Testis (tissue), 5 donors: ENCODE data around the gene ZPR1. TPM values are rescaled to one million over a fixed set of nuclear protein-coding genes. Genes with fewer than 3 reads are reported as not detected.
A peak's percentile ranks its signal among the peaks of the same experiment; 100 is the strongest.
"Not testable (repeated sequence)": the region's sequence is repeated elsewhere in the genome, so short reads cannot be mapped to it uniquely, and the experiment has no call there.

Source experiments
- DNase-seq: peaks from one replicate; pipeline ENCODE4 v3.0.0-alpha.2; 2019
- H3K27ac ChIP-seq, 2 donors: fragments of 200-600 bp; sonication (generic); one replicate each; pipeline ENCODE4 v1.5.1; 2019
- H3K27me3 ChIP-seq: fragments of 200-600 bp; sonication (generic); one replicate; pipeline ENCODE4 v1.5.1; 2019
- H3K36me3 ChIP-seq: fragments of 200-600 bp; sonication (generic); one replicate; pipeline ENCODE4 v1.5.1; 2017; ENCODE audit warnings: low read depth; ENCODE audit errors: missing control alignments
- H3K4me1 ChIP-seq: fragments of 200-600 bp; sonication (generic); one replicate; pipeline ENCODE4 v1.5.1; 2019
- H3K4me3 ChIP-seq, 2 donors: fragments of 200-600 bp; sonication (generic); one replicate each; pipeline ENCODE4 v1.5.1; 2017 to 2019
- H3K9me3 ChIP-seq: fragments of 200-600 bp; sonication (generic); one replicate; pipeline ENCODE4 v1.5.1; 2017
- POLR2A ChIP-seq: fragments of 450-650 bp; IDR thresholded peaks from one replicate; pipeline ENCODE4 v1.6.1; 2017; ENCODE audit warnings: antibody characterized with exemption, mild to moderate bottlenecking, moderate library complexity
- WGBS, 2 donors: methylation state at CpG; one replicate each; pipeline ENCODE4 v1.1.5; 2018; 5-methylcytosine and 5-hydroxymethylcytosine counted together
- intact Hi-C: fragments of 100-400 bp; cut with DNase I; formaldehyde crosslinking; loops from one replicate; pipeline ENCODE4 v1.15.1; 2023; ENCODE audit warnings: low total_unique reads
- long read RNA-seq, 2 donors: transcript quantifications; one replicate each; lab custom pipeline, GENCODE V29; 2026
- polyA plus RNA-seq: library from polyadenylated mRNA; stranded (reverse); fragments of 350-450 nt; fragmentation: Illumina TruSeq; extraction: RNeasy Lipid Tissue Mini Kit (QIAGEN cat#74804); gene quantifications from one replicate; pipeline ENCODE4 v1.2.3, GENCODE V29; 2014; ENCODE audit warnings: low read depth, low replicate concordance; ENCODE audit not compliant: insufficient read depth
- total RNA-seq, 2 donors: library from RNA; depleted of rRNA; stranded (reverse); fragments of >200 nt; gene quantifications; one replicate each; pipeline ENCODE4 v1.2.3, GENCODE V29; 2016
- TF ChIP-seq, protein P1 (sequence below), 3 experiments: fragments of 450-650 bp in 2 of 3; fragments of 200-600 bp in 1 of 3; sonication (generic) in 1 of 3; IDR thresholded peaks; one replicate each; pipeline ENCODE4 v1.5.1; 2016 to 2019; ENCODE audit warnings: antibody characterized with exemption in 3 of 3, mild to moderate bottlenecking in 2 of 3, moderate library complexity in 1 of 3

ZPR1 gene, protein sequence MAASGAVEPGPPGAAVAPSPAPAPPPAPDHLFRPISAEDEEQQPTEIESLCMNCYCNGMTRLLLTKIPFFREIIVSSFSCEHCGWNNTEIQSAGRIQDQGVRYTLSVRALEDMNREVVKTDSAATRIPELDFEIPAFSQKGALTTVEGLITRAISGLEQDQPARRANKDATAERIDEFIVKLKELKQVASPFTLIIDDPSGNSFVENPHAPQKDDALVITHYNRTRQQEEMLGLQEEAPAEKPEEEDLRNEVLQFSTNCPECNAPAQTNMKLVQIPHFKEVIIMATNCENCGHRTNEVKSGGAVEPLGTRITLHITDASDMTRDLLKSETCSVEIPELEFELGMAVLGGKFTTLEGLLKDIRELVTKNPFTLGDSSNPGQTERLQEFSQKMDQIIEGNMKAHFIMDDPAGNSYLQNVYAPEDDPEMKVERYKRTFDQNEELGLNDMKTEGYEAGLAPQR
- total RNA-seq (10 to 100 TPM; 44.4 to 68.0 TPM), polyA plus RNA-seq (138 TPM)
- long read RNA-seq, donor 1, full-length matches to known transcripts = 14 of 14 reads
- long read RNA-seq, donor 1, partial matches to known transcripts = 0 of 14 reads
- long read RNA-seq, donor 1, other reads (novel, unspliced or antisense) = 0 of 14 reads
- long read RNA-seq, donor 2, full-length matches to known transcripts = 3 of 3 reads
- long read RNA-seq, donor 2, partial matches to known transcripts = 0 of 3 reads
- long read RNA-seq, donor 2, other reads (novel, unspliced or antisense) = 0 of 3 reads

DNA sequence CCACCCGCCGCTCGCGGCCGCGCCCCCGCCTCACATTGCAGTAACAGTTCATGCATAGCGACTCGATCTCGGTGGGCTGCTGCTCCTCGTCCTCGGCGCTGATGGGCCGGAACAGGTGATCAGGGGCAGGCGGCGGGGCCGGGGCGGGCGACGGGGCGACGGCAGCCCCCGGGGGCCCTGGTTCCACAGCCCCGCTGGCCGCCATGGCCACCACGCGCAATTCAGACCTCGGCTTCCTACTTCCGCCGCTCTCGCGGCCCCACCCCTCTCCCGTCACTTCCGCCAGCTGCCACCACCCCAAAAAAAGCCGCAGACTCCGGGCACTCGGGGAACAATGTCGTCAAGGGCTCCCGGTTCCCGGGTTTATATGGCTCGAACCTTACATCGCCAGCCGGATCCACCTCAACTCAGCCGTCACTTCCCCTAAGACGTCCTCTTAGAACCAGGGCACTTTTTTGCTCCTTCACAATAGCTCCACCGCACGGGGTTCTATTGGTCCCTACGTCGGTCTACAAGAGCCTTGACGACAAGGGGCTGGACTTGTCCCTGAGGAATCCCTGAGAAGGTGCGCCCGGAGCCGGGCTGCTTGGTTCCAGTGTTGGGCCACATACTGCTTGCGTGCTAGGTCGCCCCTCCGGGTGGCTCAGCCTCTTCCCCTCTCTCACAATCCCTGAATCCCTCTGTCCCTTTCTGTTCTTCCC lies at the start of gene ZPR1:
TSS of gene ZPR1 (minus strand) at position 238 of the 701 bp plus-strand sequence. CDS start at position 205, 33 bp downstream.
- Histone ChIP-seq H3K27me3 (no peaks in the 10 kb centered on the region), H3K4me3 (peak within 1 kb of the TSS; percentile 98 to 99), H3K9me3 (no peaks in the 10 kb centered on the region), H3K4me1 (peaks cover 11% of the 10 kb centered on the region), H3K27ac (peak within 1 kb of the TSS; percentile 61 to 84), H3K36me3 (no peaks in the 10 kb centered on the region)
- WGBS, 2 donors = 2 to 3% methylated on average over 17 to 54 of the region's 56 CpGs
- intact Hi-C loops = no loop called here
- DNase-seq = peak; percentile 89
- TF ChIP-seq, protein P1, sequence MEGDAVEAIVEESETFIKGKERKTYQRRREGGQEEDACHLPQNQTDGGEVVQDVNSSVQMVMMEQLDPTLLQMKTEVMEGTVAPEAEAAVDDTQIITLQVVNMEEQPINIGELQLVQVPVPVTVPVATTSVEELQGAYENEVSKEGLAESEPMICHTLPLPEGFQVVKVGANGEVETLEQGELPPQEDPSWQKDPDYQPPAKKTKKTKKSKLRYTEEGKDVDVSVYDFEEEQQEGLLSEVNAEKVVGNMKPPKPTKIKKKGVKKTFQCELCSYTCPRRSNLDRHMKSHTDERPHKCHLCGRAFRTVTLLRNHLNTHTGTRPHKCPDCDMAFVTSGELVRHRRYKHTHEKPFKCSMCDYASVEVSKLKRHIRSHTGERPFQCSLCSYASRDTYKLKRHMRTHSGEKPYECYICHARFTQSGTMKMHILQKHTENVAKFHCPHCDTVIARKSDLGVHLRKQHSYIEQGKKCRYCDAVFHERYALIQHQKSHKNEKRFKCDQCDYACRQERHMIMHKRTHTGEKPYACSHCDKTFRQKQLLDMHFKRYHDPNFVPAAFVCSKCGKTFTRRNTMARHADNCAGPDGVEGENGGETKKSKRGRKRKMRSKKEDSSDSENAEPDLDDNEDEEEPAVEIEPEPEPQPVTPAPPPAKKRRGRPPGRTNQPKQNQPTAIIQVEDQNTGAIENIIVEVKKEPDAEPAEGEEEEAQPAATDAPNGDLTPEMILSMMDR (IDR thresholded peaks at IDR 0.05) = peak in 2 of 3 experiments; percentile 7 to 27
- TF ChIP-seq POLR2A = no peak

DNA sequence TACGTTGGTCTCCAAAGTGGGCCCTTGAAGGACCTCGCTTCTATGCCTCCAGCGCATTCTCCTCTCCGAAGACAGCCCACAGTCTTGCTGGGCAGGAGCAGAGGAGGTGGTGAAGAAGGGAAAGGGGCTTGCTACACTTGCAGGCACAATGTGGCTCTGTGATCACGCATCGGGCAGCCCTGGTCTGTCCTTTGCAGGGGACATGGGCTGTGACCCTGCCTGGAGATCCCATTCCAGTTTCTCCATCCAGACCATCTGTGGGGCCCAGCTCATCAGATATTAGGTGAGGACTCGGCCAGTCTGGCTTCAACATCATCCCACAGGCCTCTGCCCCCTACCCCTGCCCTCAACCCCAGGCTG lies 48.8 kb upstream of the ZPR1 start:
- Histone ChIP-seq H3K27ac (peak overlapping the region; percentile 50 to 69), H3K36me3 (no peaks in the 10 kb centered on the region), H3K4me3 (peak overlapping the region; percentile 12 to 57), H3K27me3 (no peaks in the 10 kb centered on the region), H3K9me3 (no peaks in the 10 kb centered on the region), H3K4me1 (peaks cover 41% of the 10 kb centered on the region)
- 59 to 69% methylated on average over 7 of the region's 7 CpGs for WGBS, 2 donors
- intact Hi-C loops = no loop called here
- TF ChIP-seq, protein P1 (IDR thresholded peaks at IDR 0.05) = no peak
- TF ChIP-seq POLR2A = no peak
- DNase-seq = no peak

DNA sequence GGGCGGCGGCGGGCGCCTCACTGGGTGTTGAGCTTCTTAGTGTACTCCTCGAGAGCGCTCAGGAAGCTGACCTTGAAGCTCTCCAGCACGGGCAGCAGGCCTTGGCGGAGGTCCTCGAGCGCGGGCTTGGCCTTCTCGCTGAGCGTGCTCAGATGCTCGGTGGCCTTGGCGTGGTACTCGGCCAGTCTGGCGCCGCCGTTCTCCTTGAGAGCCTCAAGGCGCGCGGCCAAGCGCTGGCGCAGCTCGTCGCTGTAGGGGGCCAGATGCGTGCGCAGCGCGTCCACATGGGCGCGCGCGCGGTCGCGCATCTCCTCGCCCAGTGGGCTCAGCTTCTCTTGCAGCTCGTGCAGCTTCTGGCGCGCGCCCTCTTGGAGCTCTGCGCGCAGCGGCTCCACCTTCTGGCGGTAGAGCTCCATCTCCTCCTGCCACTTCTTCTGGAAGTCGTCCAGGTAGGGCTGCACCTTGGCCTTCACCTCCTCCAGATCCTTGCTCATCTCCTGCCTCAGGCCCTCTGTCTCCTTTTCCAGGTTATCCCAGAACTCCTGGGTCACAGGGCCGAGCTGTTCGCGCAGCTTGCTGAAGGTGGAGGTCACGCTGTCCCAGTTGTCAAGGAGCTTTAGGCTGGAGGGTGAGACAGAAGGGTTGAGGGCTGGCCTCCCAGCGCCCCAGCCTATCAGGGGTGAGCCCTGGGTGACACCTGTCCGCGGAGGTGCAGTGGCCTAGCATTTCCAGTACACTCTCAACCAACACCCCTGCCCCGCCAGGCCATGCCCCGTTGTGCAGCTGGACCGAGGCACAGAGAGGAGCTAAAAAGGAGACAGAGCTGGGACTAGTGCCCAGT lies 48.2 kb upstream of the ZPR1 start:
- peak overlapping the region; percentile 33 to 57 for H3K4me3 ChIP-seq
- WGBS, 2 donors = 6 to 20% methylated on average over 2 to 43 of the region's 57 CpGs
- peak overlapping the region; percentile 53 to 69 for H3K27ac ChIP-seq
- TF ChIP-seq, protein P1 (IDR thresholded peaks at IDR 0.05) = peak; percentile 46 to 49 (median 46)
- TF ChIP-seq POLR2A = no peak
- intact Hi-C loops = no loop called here
- H3K27me3 ChIP-seq = no peaks in the 10 kb centered on the region
- peaks cover 41% of the 10 kb centered on the region for H3K4me1 ChIP-seq
- peak; percentile 96 for DNase-seq
- H3K9me3 ChIP-seq = no peaks in the 10 kb centered on the region
- H3K36me3 ChIP-seq = no peaks in the 10 kb centered on the region

DNA sequence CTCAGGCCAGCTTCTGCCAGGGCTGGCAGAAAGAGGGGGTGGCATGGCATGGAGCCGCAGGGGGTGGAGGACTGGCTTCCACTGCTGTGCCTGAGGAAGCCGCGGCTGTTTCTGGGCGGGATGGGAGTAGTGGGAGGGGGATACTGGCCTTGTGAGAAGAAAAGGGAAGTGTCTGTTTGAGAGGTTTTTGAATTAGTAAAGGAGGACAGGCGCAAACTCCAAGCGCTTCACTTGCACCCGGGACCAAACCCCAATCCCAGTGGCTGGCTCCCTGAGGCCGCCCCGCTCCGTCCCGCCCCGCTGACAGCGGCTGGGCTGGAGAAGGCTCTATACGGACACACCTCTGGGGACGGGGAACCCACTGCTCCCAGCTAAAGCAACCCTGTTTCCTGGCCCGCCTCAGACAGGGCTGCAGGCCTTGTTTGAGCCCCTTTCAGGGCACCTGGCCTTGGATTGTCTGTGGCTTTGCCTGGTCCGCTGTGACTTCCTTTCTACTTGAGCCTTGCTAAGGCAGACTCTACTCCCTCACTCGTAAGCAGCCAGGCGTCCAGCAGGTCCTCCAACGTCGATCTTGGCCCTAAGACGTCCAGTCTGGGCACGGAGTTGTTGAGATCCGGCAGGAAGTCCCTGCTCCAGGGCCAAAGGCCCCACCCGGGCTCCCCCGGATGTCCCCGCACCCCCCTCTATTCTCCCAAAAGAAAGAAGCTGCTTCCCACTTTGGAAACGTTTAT lies 47.4 kb upstream of the ZPR1 start:
- Histone ChIP-seq H3K4me1 (peaks cover 37% of the 10 kb centered on the region), H3K36me3 (no peaks in the 10 kb centered on the region), H3K9me3 (no peaks in the 10 kb centered on the region), H3K4me3 (peak overlapping the region; percentile 33 to 57), H3K27me3 (no peaks in the 10 kb centered on the region), H3K27ac (peak overlapping the region; percentile 53 to 69)
- no peak for DNase-seq
- intact Hi-C loops = no loop called here
- WGBS, 2 donors = 23 to 30% methylated on average over 8 to 28 of the region's 28 CpGs
- TF ChIP-seq, protein P1 (IDR thresholded peaks at IDR 0.05) = no peak
- TF ChIP-seq POLR2A = no peak

DNA sequence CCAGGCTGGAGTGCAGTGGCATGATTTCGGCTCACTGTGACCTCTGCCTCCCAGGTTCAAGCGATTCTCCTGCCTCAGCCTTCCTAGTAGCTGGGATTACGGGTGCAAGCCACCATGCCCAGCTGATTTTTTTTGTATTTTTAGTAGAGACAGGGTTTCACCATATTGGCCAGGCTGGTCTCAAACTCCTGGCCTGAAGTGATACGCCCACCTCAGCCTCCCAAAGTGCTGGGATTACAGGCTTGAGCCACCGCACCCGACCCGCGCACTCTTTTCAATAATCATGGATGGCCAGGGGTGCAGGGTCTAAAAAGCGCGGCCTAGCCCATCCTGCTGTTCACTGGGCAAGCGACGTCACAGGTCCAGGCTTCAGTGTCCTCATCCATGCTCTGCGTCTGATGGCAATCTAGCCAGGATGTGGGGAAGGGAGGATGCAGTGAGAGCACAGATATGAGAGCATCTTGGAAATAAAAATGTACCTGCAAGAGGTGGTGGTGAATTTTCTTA lies 46.8 kb upstream of the ZPR1 start:
- H3K9me3 ChIP-seq, H3K4me3 ChIP-seq, DNase-seq, H3K36me3 ChIP-seq, intact Hi-C loops, H3K27me3 ChIP-seq: not testable (repeated sequence)
- WGBS, 2 donors = 56 to 70% methylated on average over 6 to 13 of the region's 13 CpGs
- Histone ChIP-seq H3K27ac (peak overlapping the region; percentile 53 to 69), H3K4me1 (peaks cover 31% of the 10 kb centered on the region)
